Endothelial cell of umbilical vein (primary cell): ENCODE results near the gene RERGL. TPM values are rescaled to one million over a fixed set of nuclear protein-coding genes. Genes with fewer than 3 reads are reported as not detected.

Source experiments
- BruUV-seq: library from RNA; stranded (reverse); fragments of 400-500 nt; replicated peaks from 2 replicates; lab custom pipeline; 2021; lab: Mats Ljungman, UMichigan
- CTCF ChIA-PET: fragments of 300-600, 350-600 bp; sonication (Branson Sonifier 250); formaldehyde crosslinking; loops from one replicate; lab custom pipeline; 2021; ENCODE audit warnings: antibody characterized with exemption, inconsistent platforms; lab: Charles Lee
- POLR2A ChIA-PET: fragments of 300-600, 350-600 bp; sonication (Branson Sonifier 250); formaldehyde crosslinking; loops from one replicate; lab custom pipeline; 2021; ENCODE audit warnings: antibody characterized with exemption, inconsistent platforms; lab: Charles Lee
- DNase-seq: peaks from one replicate; pipeline ENCODE4 v3.0.0-alpha.2; 2011; ENCODE audit warnings: low read depth, low spot score
- FAIRE-seq: peaks from 2 replicates; lab custom pipeline; 2011; peaks lifted over from hg19 to GRCh38; lab: Jason Lieb, UNC
- H2AFZ ChIP-seq: 2 replicates; pipeline ENCODE4 v1.6.0; 2012; ENCODE audit warnings: low read depth, low read length, control low read depth, inconsistent platforms
- H3K27ac ChIP-seq: 2 replicates; pipeline ENCODE4 v1.5.1; 2011; ENCODE audit warnings: low read depth, mild to moderate bottlenecking, control low read depth, low read length, moderate library complexity; ENCODE audit not compliant: insufficient read depth
- H3K27me3 ChIP-seq, 2 experiments: 2 replicates each; pipeline versions ENCODE4 v1.6.0 to v1.6.1; 2011; ENCODE audit warnings: low read length in 2 of 2, mixed read lengths in 1 of 2; ENCODE audit not compliant: control insufficient read depth in 2 of 2, insufficient read depth in 2 of 2
- H3K36me3 ChIP-seq, 2 experiments: 2 replicates in 1 of 2; 3 replicates in 1 of 2; pipeline ENCODE4 v1.5.1; 2011; ENCODE audit warnings: low read length in 2 of 2, mild to moderate bottlenecking in 1 of 2, moderate library complexity in 1 of 2; ENCODE audit not compliant: control insufficient read depth in 2 of 2, insufficient read depth in 2 of 2; ENCODE audit errors: extremely low read depth in 1 of 2
- H3K4me1 ChIP-seq: 3 replicates; pipeline ENCODE4 v1.5.1; 2011; ENCODE audit warnings: mild to moderate bottlenecking, low read length; ENCODE audit not compliant: control insufficient read depth, insufficient read depth; ENCODE audit errors: extremely low read depth
- H3K4me2 ChIP-seq: 2 replicates; pipeline ENCODE4 v1.6.1; 2011; ENCODE audit warnings: low read length, control low read depth, mixed read lengths; ENCODE audit not compliant: insufficient read depth
- H3K4me3 ChIP-seq, 3 experiments: fragments of 200-600 bp in 1 of 3; sonication (generic), shearing (Covaris generic) in 1 of 3; replicated peaks in 1 of 3; 2 replicates each; pipeline ENCODE4 v1.5.1; 2011 to 2016; ENCODE audit warnings: control low read depth in 3 of 3, low read length in 3 of 3, mild to moderate bottlenecking in 2 of 3, inconsistent platforms in 1 of 3, low read depth in 1 of 3, moderate library complexity in 1 of 3; ENCODE audit not compliant: insufficient read depth in 1 of 3
- H3K79me2 ChIP-seq: 2 replicates; pipeline ENCODE4 v1.6.0; 2012; ENCODE audit warnings: low read length, inconsistent platforms; ENCODE audit not compliant: control insufficient read depth, insufficient read depth
- H3K9ac ChIP-seq: replicated peaks from 2 replicates; pipeline ENCODE3; 2011; ENCODE audit warnings: low read length, control low read depth; ENCODE audit not compliant: insufficient read depth; ENCODE audit errors: extremely low read depth
- H3K9me1 ChIP-seq: replicated peaks from 3 replicates; pipeline ENCODE4 v1.6.0; 2011; ENCODE audit warnings: mild to moderate bottlenecking, low read length; ENCODE audit not compliant: control insufficient read depth, insufficient read depth; ENCODE audit errors: extremely low read depth
- H3K9me3 ChIP-seq: replicated peaks from 2 replicates; pipeline ENCODE4 v1.5.1; 2012; ENCODE audit warnings: low read length, inconsistent platforms; ENCODE audit not compliant: control insufficient read depth, insufficient read depth
- H4K20me1 ChIP-seq: replicated peaks from 2 replicates; pipeline ENCODE3; 2011; ENCODE audit warnings: mild to moderate bottlenecking, low read length; ENCODE audit not compliant: control insufficient read depth, insufficient read depth; ENCODE audit errors: extremely low read depth
- CTCF ChIP-seq, 2 donors: IDR thresholded peaks; 1 replicate in 1 of 2; 2 replicates in 1 of 2; pipeline ENCODE4 v1.5.1; 2011; ENCODE audit warnings: low read length in 2 of 2, mild to moderate bottlenecking in 2 of 2, moderate library complexity in 2 of 2, control low read depth in 1 of 2, inconsistent platforms in 1 of 2, low read depth in 1 of 2; ENCODE audit not compliant: insufficient read depth in 1 of 2; ENCODE audit errors: extremely low read depth in 1 of 2
- EZH2 ChIP-seq: IDR thresholded peaks from 2 replicates; pipeline ENCODE4 v1.6.1; 2012; ENCODE audit warnings: borderline replicate concordance, low read depth, mild to moderate bottlenecking, moderate library complexity, low read length, inconsistent platforms; ENCODE audit not compliant: severe bottlenecking
- FOS ChIP-seq: IDR thresholded peaks from 2 replicates; pipeline ENCODE4 v1.6.1; 2011; ENCODE audit warnings: mild to moderate bottlenecking, low read length, moderate library complexity, borderline replicate concordance; ENCODE audit not compliant: insufficient read depth
- GATA2 ChIP-seq: IDR thresholded peaks from 2 replicates; pipeline ENCODE4 v1.7.0; 2011; ENCODE audit warnings: low read depth, mild to moderate bottlenecking, moderate library complexity, mixed read lengths, low read length; ENCODE audit not compliant: insufficient read length, insufficient read depth
- JUN ChIP-seq: IDR thresholded peaks from 2 replicates; pipeline ENCODE4 v1.6.1; 2011; ENCODE audit warnings: borderline replicate concordance, low read depth; ENCODE audit not compliant: insufficient read length, insufficient read depth
- MAX ChIP-seq: IDR thresholded peaks from 2 replicates; pipeline ENCODE4 v1.6.1; 2011; ENCODE audit not compliant: insufficient read depth, insufficient read length
- MYC ChIP-seq: IDR thresholded peaks from one replicate; pipeline ENCODE4 v1.6.1; 2011; ENCODE audit warnings: mild to moderate bottlenecking, low read depth, low read length
- POLR2A ChIP-seq: IDR thresholded peaks from 2 replicates; pipeline ENCODE4 v1.6.1; 2012; ENCODE audit warnings: low read depth, mild to moderate bottlenecking, control low read depth, low read length
- POLR2AphosphoS5 ChIP-seq: IDR thresholded peaks from 2 replicates; pipeline ENCODE4 v1.6.1; 2012; ENCODE audit warnings: low read depth, mild to moderate bottlenecking, control low read depth, low read length, moderate library complexity; ENCODE audit not compliant: insufficient read depth
- dilution Hi-C: fragments of 300-500 bp; cut with MboI; formaldehyde crosslinking; loops from one replicate; pipeline ENCODE4 v1.15.0; 2019; ENCODE audit warnings: low sequenced_read_pairs; ENCODE audit not compliant: extremely low pct_ligation_motif_present
- intact Hi-C: fragments of 100-400 bp; cut with micrococcal nuclease; formaldehyde crosslinking; loops from one replicate; pipeline ENCODE4 v1.10.0; 2022
- polyA plus RNA-seq, 4 experiments: library from polyadenylated mRNA; depleted of rRNA in 3 of 4; stranded (reverse) in 3 of 4; unstranded in 1 of 4; fragments of >200 nt; gene quantifications; 2 replicates each; pipeline versions ENCODE4 v1.2.1 to v1.2.3, GENCODE V29; 2011 to 2012; ENCODE audit warnings: missing spikeins in 1 of 4
- total RNA-seq: library from RNA; stranded (reverse); gene quantifications from 2 replicates; pipeline ENCODE4 v1.2.3, GENCODE V29; 2021

Gene RERGL
- total and polyA plus RNA-seq, 2 donors (not counting 3 experiments of a cell fraction or from before 2014, with no cell fraction given), result not detected

GRCh38 chr12:18135509-18135908 is 45.5 kb upstream of the RERGL start:
- Histone ChIP-seq H4K20me1 (no peaks in the 10 kb centered on the region), H2AFZ (no peak overlapping the region), H3K79me2 (no peaks in the 10 kb centered on the region), H3K9ac (no peak overlapping the region), H3K9me3 (no peaks in the 10 kb centered on the region), H3K4me1 (no peaks in the 10 kb centered on the region), H3K27ac (no peak overlapping the region), H3K9me1 (no peaks in the 10 kb centered on the region), H3K36me3 (no peaks in the 10 kb centered on the region), H3K4me3 (no peak overlapping the region), H3K27me3 (no peaks in the 10 kb centered on the region), H3K4me2 (no peak overlapping the region)
- BruUV-seq, result no TSS peak
- intact Hi-C loops, result no loop called here
- DNase-seq, result no peak
- TF ChIP-seq GATA2 (no peak), POLR2A (no peak), MAX (no peak), FOS (no peak), CTCF (IDR thresholded peaks at IDR 0.05; ENCODE audit: extremely low read depth in 1 of 2, insufficient read depth in 1 of 2, low read depth in 1 of 2, low read length in 2 of 2) (no peak), JUN (no peak), POLR2AphosphoS5 (no peak), MYC (no peak), EZH2 (no peak)
- dilution Hi-C loops, result no loop called here
- ChIA-PET CTCF (interaction anchor here (1.2 kb wide), 1 partner anchor 16 kb away, joined by 3 read pairs; no protein-coding TSS in a partner anchor), POLR2A (no interaction called here)
- no peak for FAIRE-seq
